ENCODE results near the gene MAP3K15.

The MAP3K15 gene

DNA sequence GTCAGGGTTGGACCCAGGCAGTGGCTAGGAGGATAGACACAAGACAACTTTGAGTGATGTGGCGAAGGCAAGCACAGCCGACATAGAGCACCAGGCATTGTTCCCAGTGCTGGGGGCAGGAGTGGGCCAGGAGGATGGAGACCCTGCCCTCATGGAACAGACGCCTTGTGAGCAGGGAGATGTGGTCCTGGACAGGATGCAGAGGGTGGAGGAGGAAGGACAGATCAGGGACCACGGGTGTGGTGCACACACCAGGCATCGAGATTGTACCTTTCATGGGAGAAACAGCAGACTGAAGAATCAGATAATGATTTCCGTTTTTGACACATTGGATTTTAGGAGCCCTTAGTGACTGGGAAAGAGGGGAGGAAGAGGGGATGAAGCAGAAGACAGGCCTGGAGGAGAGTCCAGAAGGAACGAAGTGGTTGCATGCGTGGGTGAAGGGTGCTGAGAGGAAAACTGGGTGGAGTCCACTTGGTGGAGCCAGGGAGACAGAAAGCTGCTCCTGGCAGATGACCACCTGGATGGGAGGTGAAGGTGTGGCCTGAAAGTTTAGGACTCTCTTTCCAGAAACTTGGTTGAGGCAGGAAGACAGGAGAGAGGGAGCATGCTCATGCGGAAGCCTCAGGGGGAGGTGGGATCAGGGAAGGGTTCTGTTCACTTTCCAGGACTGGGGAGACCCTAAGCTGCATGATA, 27.9 kb upstream of the MAP3K15 start:
- no peak for TF ChIP-seq CTCF (IDR thresholded peaks at IDR 0.05; ENCODE audit: insufficient read depth, low read length, missing control alignments)

DNA sequence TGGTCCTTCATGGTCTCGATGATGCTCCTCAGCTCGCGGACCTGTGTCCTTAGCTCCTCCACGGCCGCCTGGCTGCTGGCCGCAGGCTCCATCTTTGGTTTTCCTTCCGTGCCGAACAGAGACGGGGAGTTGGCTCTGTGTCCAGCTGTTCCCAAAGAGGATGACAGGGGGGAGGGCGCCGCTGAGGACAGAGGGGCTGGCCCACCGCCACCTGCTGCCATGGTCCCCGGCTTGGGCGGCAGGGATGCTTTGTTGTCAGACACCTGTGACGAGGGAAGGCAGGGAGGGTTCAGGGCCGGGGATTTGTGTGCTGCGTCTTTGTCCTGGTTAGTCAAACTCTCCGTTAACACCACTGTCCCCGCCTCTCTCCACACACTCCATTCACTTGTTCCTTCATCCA, 26.6 kb upstream of the MAP3K15 start:
- ChIA-PET POLR2A (no interaction called here), CTCF (interaction anchor here (1.6 kb wide), 1 partner anchor 170 kb away, joined by 5 read pairs; no protein-coding TSS in a partner anchor)
- TF ChIP-seq CTCF (IDR thresholded peaks at IDR 0.05; ENCODE audit: insufficient read depth, low read length, missing control alignments), result no peak
- H3K4me3 ChIP-seq (ENCODE audit: low read depth, low read length), result no peak overlapping the region
- DNase-seq (ENCODE audit: low read depth, low spot score), result no peak

More for the DNA sequence above, 27.9 kb upstream of the MAP3K15 start:
- no peak for DNase-seq (ENCODE audit: low read depth, low spot score)
- ChIA-PET CTCF (interaction anchor here (0.9 to 1.6 kb wide), 4 partner anchors 10 to 585 kb away, joined by 3 to 5 read pairs (median 4); no protein-coding TSS in a partner anchor), POLR2A (no interaction called here)
- no peak overlapping the region for H3K4me3 ChIP-seq (ENCODE audit: low read depth, low read length)

GRCh38 chrX:19541196-19541595, 25.9 kb upstream of the MAP3K15 start:
- H3K4me3 ChIP-seq (ENCODE audit: low read depth, low read length), result no peak overlapping the region
- ChIA-PET CTCF (interaction anchor here (1.6 kb wide), 1 partner anchor 169 kb away, joined by 5 read pairs; no protein-coding TSS in a partner anchor), POLR2A (no interaction called here)
- TF ChIP-seq CTCF (IDR thresholded peaks at IDR 0.05; ENCODE audit: insufficient read depth, low read length, missing control alignments), result no peak
- no peak for DNase-seq (ENCODE audit: low read depth, low spot score)

DNA sequence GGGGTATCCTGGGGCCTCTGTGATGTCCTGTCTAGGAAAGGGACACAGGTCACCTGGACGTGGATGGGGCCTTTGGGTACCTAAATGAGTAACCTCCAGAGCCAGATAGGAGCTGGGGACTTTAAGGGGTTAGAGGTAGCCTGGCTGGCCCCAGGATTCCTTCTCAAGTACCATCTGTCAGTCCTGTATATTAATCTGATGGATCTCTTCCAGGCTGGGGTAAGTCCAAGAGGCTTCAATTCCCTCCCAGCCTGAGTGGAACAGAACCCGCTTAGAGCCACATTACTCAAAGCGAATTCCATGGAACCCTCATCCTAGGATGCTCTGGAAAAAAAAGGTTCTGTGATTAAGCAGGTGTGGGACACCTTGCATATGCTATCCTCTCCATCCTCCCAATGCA, 24.8 kb upstream of the MAP3K15 start:
- POLR2A ChIA-PET, result no interaction called here
- no peak for TF ChIP-seq CTCF (IDR thresholded peaks at IDR 0.05; ENCODE audit: insufficient read depth, low read length, missing control alignments)
- CTCF ChIA-PET, result interaction anchor here (2.6 kb wide), 1 partner anchor 168 kb away, joined by 7 read pairs; no protein-coding TSS in a partner anchor
- H3K4me3 ChIP-seq (ENCODE audit: low read depth, low read length), result no peak overlapping the region
- DNase-seq (ENCODE audit: low read depth, low spot score), result no peak

GRCh38 chrX:19539665-19540064, 24.4 kb upstream of the MAP3K15 start:
- CTCF ChIA-PET, result interaction anchor here (2.6 kb wide), 1 partner anchor 168 kb away, joined by 7 read pairs; no protein-coding TSS in a partner anchor

More at GRCh38 chrX:19539665-19540064, 24.4 kb upstream of the MAP3K15 start:
- no peak for TF ChIP-seq CTCF (IDR thresholded peaks at IDR 0.05; ENCODE audit: insufficient read depth, low read length, missing control alignments)
- H3K4me3 ChIP-seq (ENCODE audit: low read depth, low read length), result no peak overlapping the region
- DNase-seq (ENCODE audit: low read depth, low spot score), result no peak
- POLR2A ChIA-PET, result interaction anchor here (0.6 kb wide), 1 partner anchor 10 kb away, joined by 3 read pairs; no protein-coding TSS in a partner anchor

Data from AG04449 (cell line).